Activated CD8-positive, alpha-beta memory T cell treated with anti-CD3 and anti-CD28 coated beads for 1 hour (primary cell): ENCODE measurements around the gene HSF4.

Source experiments
- DNase-seq, 2 donors: peaks; one replicate each; pipeline ENCODE4 v3.0.0-alpha.2; 2020; ENCODE audit warnings: low read depth in 1 of 2; ENCODE audit errors: extremely low read depth in 1 of 2

HSF4 gene

GRCh38 chr16:67198238-67198734 lies 33.7 kb downstream of the HSF4 start:
- DNase-seq = no peak

- DNase-seq = no peak
Measured at GRCh38 chr16:67199011-67199807, 34.7 kb downstream of the HSF4 start, which contains the start of gene ELMO3. Gene ELMO3 (plus strand): TSS chr16:67199131. CDS start chr16:67199327, 196 bp downstream.

DNA sequence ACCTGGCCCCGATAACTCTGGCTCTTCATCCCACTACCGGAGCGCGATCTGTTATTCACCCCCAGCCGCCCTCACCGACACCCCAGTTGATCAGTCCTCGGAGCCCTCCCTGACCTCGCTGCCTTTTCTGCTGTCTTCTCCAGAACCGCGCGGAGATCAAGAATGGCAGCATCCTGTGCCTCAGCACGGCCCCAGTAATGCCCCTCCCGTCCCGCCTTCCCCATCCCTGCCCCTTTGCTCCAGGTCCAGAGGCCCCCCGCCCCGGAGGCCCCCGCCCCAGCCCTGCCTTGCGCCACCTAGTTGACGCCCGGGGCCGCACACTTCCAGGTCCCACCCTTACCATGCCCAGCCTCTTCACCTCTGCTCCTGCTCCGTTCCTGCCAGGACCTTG lies 35.3 kb downstream of the HSF4 start:
- no peak for DNase-seq

DNA sequence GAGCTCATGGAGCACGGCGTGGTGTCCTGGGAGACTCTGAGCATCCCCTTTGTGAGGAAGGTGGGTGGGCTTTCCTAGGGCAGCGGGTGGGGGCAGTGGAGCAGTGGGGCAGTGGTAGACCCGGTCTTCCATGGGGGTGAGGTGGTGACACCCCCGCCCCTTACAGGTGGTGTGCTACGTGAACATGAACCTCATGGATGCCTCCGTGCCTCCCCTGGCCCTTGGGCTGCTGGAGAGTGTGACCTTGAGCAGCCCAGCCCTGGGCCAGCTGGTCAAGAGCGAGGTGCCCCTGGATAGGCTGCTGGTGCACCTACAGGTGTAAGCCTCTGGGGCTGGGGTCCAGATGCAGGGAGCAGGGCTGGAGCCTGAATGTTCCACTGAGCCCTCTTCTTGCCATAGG lies 35.9 kb downstream of the HSF4 start:
- DNase-seq = no peak

DNA sequence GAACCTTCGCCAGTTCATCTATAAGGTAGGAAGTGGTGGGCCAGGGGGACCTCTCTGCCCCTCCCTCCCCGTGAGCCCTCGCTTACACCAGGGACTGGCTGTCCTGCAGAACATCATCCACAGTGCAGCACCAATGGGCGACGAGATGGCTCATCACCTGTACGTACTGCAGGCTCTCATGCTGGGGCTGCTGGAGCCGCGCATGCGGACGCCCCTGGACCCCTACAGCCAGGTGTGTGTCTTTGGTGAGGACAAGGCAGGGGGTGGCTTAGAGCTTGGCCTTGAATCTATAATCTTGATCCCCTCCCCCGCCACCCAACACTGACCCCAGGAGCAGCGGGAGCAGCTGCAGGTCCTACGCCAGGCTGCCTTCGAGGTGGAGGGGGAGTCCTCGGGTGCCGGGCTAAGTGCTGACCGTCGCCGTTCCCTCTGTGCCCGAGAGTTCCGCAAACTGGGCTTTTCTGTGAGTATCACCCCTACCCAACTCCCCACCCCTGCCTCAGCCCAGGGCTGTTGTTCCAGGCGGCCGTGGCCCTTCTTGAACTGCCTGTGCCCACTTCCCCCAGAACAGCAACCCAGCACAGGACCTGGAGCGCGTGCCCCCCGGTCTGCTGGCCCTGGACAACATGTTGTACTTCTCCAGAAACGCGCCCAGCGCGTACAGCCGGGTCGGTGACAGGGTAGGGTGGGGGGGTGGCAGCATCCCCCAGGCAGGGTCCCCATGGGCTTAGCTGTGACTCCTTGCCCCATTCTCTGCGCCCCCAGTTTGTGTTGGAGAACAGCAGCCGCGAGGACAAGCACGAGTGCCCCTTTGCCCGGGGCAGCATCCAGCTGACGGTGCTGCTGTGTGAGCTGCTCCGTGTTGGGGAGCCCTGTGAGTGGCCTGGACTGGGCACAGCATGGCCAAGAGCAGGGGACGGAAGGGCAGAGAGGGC lies 37.1 kb downstream of the HSF4 start:
- DNase-seq = no peak

DNA sequence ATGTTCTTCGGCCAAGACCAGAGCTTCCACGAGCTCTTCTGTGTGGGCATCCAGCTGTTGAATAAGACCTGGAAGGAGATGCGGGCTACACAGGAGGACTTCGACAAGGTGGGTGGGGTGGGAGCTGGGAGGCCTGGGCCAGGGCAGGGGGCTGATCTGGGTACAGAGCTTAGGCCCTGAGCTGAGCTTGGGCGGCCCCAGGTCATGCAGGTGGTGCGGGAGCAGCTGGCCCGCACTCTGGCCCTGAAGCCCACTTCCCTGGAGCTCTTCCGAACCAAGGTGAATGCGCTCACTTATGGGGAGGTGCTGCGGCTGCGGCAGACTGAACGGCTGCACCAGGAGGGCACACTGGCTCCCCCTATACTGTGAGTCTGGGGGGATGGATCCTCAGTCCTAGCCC lies 37.9 kb downstream of the HSF4 start:
- no peak for DNase-seq

- DNase-seq = no peak
Measured at GRCh38 chr16:67202956-67203493, 38.5 kb downstream of the HSF4 start.

DNA sequence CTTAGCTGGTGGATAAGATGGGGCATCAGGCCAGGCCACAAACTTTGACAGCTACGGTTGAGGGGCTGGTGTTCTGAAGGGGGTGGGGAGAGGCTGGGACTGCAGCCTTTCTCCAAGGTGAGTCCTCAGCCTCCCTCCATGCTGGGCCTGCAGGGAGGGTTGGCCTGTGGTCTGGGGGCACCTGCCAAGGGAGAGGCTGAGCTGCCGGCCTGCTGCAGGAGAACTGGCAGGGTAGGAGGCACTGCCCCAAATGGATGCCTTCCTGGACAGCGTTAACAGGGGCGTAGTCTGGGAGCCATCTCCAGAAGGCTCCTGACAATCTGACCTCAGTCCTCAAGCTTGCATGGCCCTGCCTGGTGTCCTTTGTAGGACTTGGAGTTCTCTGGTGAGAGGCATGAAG lies 39.5 kb downstream of the HSF4 start:
- no peak for DNase-seq

GRCh38 chr16:67206129-67206837 lies 41.7 kb downstream of the HSF4 start:
- DNase-seq = no peak

GRCh38 chr16:67206838-67207248 lies 42.3 kb downstream of the HSF4 start:
- DNase-seq = no peak

- no peak for DNase-seq
Measured at GRCh38 chr16:67207249-67208091, 42.9 kb downstream of the HSF4 start.

DNA sequence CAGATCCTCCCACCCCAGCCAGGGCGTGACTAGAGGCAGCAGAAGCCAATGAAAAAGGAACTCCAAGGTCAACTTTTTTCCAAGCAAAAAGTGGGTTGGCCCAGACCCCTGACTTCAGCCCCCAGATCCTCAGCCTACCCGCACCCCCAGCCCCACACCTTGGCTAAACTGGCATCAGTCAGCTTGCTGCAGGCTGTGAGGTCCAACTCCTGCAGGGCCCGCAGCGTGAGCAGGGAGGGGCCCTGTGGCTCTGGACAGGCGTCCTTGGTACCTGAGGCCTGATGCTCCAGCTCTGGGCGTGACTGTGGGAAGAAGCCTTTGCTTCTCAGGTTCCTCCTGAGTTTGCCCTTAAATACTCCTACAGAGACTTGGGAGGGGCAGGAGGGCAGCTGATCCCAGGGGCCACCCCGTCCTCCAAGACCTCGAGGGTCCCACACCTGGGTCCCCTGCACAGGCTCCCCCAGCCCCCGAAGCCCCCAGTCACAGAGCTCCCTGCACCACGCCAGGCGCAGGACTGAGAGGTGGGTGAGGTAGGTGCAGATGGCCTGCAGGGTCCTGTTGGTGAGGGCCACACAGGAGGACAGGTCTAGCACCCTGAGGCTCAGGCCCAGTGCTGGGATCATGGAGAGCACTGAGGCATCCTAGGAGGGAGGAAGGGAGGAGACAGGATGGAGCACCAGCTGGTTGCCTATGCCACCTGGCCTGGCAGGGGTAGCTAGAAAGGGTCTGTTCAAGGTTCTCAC lies 43.8 kb downstream of the HSF4 start:
- DNase-seq = no peak

- DNase-seq = no peak
Measured at GRCh38 chr16:67209565-67209964, 45.0 kb downstream of the HSF4 start.

- no peak for DNase-seq
Measured at GRCh38 chr16:67210069-67210937, 45.8 kb downstream of the HSF4 start.

DNA sequence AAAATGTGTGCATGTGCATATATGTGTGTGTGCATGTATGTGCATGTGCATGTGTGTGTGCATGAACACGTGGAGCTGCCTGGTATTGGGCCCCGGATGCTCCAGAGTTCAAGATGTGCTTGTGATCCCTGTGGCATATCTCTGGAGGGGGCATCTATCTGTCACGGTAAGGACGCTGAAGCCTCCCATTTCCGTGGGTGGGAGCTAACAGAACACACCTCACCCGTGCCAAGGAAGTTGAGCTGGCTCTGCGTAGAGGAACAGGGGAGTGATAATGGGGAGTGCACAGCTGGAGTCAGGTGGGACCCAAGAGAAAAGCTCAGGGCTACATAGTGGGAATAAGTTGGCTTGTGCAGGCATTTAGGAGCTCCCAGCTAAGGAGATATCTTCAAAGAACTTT lies 47.1 kb downstream of the HSF4 start:
- DNase-seq = no peak

- DNase-seq = no peak
Measured at GRCh38 chr16:67212766-67213165, 48.2 kb downstream of the HSF4 start.

DNA sequence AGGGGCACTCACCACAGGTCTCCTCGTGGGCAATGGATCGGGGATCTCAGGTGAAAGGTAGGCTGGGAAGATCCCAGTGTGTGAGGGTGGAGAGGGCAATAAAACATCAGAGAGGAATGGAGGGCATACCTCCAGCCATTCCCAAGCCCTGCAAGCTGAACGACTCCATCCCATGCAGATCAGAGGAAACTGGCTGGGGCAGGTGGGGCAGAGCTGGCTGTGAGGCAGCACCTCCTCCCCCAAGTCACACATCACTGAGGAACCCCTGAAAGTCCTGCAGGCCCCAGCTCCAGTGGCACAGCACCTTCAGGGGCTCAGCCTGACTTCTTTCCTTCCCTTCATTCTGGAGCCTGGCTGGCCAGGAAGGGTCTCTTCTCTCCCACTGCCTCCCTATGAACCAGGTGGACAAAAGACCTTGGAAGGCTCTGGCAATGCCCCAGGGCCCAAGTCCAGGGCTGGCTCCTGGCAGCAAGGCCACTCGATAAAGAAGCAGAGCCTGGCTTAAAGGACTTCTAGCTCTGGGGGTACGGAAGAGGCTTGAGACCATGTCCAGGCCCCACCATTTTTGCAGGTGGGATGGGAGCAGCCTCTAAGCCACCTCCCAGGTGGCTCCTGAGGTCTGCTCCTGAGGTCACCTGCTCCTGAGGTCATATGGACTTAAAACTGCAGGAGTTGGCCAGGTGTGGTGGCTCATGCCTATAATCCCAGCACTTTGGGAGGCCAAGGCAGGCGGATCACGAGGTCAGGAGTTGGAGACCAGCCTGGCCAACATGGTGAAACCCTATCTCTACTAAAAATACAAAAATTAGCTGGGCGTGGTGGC lies 48.9 kb downstream of the HSF4 start:
- no peak for DNase-seq
